ENCODE results near the gene RNF113B.

DNA sequence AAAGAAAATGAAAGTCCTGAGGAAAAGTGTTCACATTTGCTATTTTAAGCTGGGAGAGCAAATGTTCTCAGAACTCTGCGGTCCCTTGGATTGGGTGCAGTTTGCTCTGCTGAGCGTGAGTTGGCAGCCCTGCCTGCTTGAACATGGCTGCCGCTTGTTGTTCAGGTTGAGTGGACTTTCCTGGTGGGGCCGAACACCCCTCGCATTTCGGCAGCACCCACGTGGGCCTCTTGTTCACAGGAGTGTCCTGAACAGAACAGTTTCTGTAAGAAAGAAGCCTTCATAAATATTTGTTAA lies 10.8 kb upstream of the RNF113B start:
- TF ChIP-seq, protein P1, sequence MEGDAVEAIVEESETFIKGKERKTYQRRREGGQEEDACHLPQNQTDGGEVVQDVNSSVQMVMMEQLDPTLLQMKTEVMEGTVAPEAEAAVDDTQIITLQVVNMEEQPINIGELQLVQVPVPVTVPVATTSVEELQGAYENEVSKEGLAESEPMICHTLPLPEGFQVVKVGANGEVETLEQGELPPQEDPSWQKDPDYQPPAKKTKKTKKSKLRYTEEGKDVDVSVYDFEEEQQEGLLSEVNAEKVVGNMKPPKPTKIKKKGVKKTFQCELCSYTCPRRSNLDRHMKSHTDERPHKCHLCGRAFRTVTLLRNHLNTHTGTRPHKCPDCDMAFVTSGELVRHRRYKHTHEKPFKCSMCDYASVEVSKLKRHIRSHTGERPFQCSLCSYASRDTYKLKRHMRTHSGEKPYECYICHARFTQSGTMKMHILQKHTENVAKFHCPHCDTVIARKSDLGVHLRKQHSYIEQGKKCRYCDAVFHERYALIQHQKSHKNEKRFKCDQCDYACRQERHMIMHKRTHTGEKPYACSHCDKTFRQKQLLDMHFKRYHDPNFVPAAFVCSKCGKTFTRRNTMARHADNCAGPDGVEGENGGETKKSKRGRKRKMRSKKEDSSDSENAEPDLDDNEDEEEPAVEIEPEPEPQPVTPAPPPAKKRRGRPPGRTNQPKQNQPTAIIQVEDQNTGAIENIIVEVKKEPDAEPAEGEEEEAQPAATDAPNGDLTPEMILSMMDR (optimal IDR thresholded peaks at IDR 0.05 in 1 of 3, IDR thresholded peaks at IDR 0.05 in 1 of 3, conservative IDR thresholded peaks at IDR 0.05 in 1 of 3; ENCODE audit: extremely low read depth in 1 of 3, insufficient read depth in 2 of 3, low read length in 3 of 3), result no peak
- no peak for TF ChIP-seq EZH2 (IDR thresholded peaks at IDR 0.05; ENCODE audit: low read length)

Data from keratinocyte (primary cell).